Hypothalamus (tissue), 51 donors: ENCODE data around the gene CHRM3.

Experiments used
- DNase-seq, 51 donors: peaks; one replicate each; lab custom pipeline; 2025; lab: John Stamatoyannopoulos, UW

CHRM3 gene

GRCh38 chr1:239394107-239394506, 7.7 kb downstream of the CHRM3 start:
- no peak for DNase-seq

GRCh38 chr1:239413916-239414315, 27.5 kb downstream of the CHRM3 start:
- peak in 1 of 51 donors; percentile 12 for DNase-seq

GRCh38 chr1:239417221-239417620, 30.9 kb downstream of the CHRM3 start:
- DNase-seq = no peak

GRCh38 chr1:239417986-239418640, 31.7 kb downstream of the CHRM3 start:
- DNase-seq = no peak

GRCh38 chr1:239418681-239419080, 32.3 kb downstream of the CHRM3 start:
- DNase-seq = no peak

GRCh38 chr1:239421811-239422210, 35.4 kb downstream of the CHRM3 start:
- DNase-seq = no peak

- DNase-seq = no peak
Observed at GRCh38 chr1:239422818-239423217, 36.5 kb downstream of the CHRM3 start.

- no peak for DNase-seq
Observed at GRCh38 chr1:239426821-239427475, 40.6 kb downstream of the CHRM3 start.

- DNase-seq = no peak
Observed at GRCh38 chr1:239427712-239428111, 41.3 kb downstream of the CHRM3 start.

- DNase-seq = no peak
Observed at GRCh38 chr1:239428120-239428710, 41.8 kb downstream of the CHRM3 start.

GRCh38 chr1:239429163-239429562, 42.8 kb downstream of the CHRM3 start:
- DNase-seq = no peak

GRCh38 chr1:239432255-239432654, 45.9 kb downstream of the CHRM3 start:
- no peak for DNase-seq

- no peak for DNase-seq
Observed at GRCh38 chr1:239434181-239434580, 47.8 kb downstream of the CHRM3 start.
